ENCODE data around the gene DNAJC15. TPM values are rescaled to one million over a fixed set of nuclear protein-coding genes. Genes with fewer than 3 reads are reported as not detected.

DNAJC15 gene
- total RNA-seq, 1 experiment from 2014 or later, result 79.8 TPM

DNA sequence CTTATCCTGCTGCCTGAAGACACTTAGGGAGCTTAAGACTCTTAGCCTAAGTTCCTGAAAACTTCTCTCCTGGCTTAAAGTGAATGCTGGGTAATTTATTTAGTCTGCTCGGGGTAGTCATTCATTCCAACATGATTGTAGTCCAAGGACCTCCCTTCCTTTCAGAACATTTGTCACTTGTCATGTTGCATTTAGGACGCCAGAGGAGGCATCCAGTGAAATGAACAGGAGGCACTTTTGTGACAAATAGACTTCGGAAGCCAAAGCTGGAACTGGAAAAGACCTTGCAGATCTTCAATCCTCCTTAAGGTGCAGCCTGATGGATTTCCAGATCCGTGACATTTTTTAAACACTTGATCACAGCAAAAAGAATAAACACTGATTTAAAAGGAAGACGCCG, 95.1 kb downstream of the DNAJC15 start:
- Histone ChIP-seq H3K9ac (ENCODE audit: low read length) (no peak overlapping the region), H3K36me3 (ENCODE audit: insufficient read depth, low read length) (no peaks in the 10 kb centered on the region), H3K27ac (ENCODE audit: low read length) (no peak overlapping the region), H3K9me2 (replicated peaks; ENCODE audit: insufficient read depth, low read length) (0 out of 2 replicates have a peak, but pooled peaks cover 4% of the 10 kb centered on the region), H3K9me3 (ENCODE audit: low read length) (no peaks in the 10 kb centered on the region), H3K79me2 (ENCODE audit: low read length) (no peaks in the 10 kb centered on the region), H3K4me1 (ENCODE audit: low read length) (peaks cover 20% of the 10 kb centered on the region), H3K4me3 (ENCODE audit: low read length) (no peak overlapping the region), H2AFZ (ENCODE audit: low read length) (no peak overlapping the region), H3K4me2 (ENCODE audit: low read depth, low read length, poor library complexity, severe bottlenecking) (no peak overlapping the region), H3K27me3 (ENCODE audit: low read length) (no peaks in the 10 kb centered on the region), H4K20me1 (ENCODE audit: insufficient read depth, low read depth, low read length) (no peaks in the 10 kb centered on the region)
- DNase-seq, result no peak

- Histone ChIP-seq H3K4me2 (ENCODE audit: low read depth, low read length, poor library complexity, severe bottlenecking) (no peak overlapping the region), H3K36me3 (ENCODE audit: insufficient read depth, low read length) (no peaks in the 10 kb centered on the region), H2AFZ (ENCODE audit: low read length) (no peak overlapping the region), H4K20me1 (ENCODE audit: insufficient read depth, low read depth, low read length) (no peaks in the 10 kb centered on the region), H3K79me2 (ENCODE audit: low read length) (no peaks in the 10 kb centered on the region), H3K27ac (ENCODE audit: low read length) (no peak overlapping the region), H3K27me3 (ENCODE audit: low read length) (no peaks in the 10 kb centered on the region), H3K4me3 (ENCODE audit: low read length) (no peak overlapping the region), H3K9me2 (replicated peaks; ENCODE audit: insufficient read depth, low read length) (0 out of 2 replicates have a peak, but pooled peaks cover 4% of the 10 kb centered on the region), H3K4me1 (ENCODE audit: low read length) (peaks cover 13% of the 10 kb centered on the region), H3K9me3 (ENCODE audit: low read length) (no peaks in the 10 kb centered on the region), H3K9ac (ENCODE audit: low read length) (no peak overlapping the region)
- DNase-seq, result no peak
Measured at GRCh38 chr13:43119206-43119605, 95.8 kb downstream of the DNAJC15 start.

- Histone ChIP-seq H3K4me1 (ENCODE audit: low read length) (peaks cover 29% of the 10 kb centered on the region), H2AFZ (ENCODE audit: low read length) (no peak overlapping the region), H3K9me2 (replicated peaks; ENCODE audit: insufficient read depth, low read length) (no peaks in the 10 kb centered on the region), H3K9me3 (ENCODE audit: low read length) (no peaks in the 10 kb centered on the region), H3K4me3 (ENCODE audit: low read length) (no peak overlapping the region), H4K20me1 (ENCODE audit: insufficient read depth, low read depth, low read length) (no peaks in the 10 kb centered on the region), H3K4me2 (ENCODE audit: low read depth, low read length, poor library complexity, severe bottlenecking) (no peak overlapping the region), H3K27me3 (ENCODE audit: low read length) (no peaks in the 10 kb centered on the region), H3K9ac (ENCODE audit: low read length) (no peak overlapping the region), H3K36me3 (ENCODE audit: insufficient read depth, low read length) (no peaks in the 10 kb centered on the region), H3K79me2 (ENCODE audit: low read length) (no peaks in the 10 kb centered on the region), H3K27ac (ENCODE audit: low read length) (no peak overlapping the region)
- DNase-seq, result no peak
Measured at GRCh38 chr13:43122791-43123190, 99.4 kb downstream of the DNAJC15 start.

DNA sequence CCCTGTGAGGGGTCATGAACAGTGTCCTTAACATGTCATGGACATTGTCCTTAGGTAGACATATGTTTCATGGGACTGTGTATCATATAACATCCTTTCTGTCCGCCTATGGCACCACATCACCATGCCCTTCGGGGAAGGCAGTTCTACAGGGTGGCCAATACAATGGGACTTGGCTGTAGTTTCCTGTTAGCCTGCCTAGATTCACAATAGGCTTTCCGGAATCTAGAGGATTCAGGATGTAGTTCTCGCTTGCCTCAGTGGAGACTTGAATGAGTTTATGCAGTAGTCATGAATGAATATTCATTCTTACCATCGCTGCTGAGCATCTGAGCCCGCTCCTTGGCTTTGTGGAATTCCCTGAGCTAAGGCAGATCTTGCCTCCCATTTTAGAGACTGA, 100.5 kb downstream of the DNAJC15 start:
- Histone ChIP-seq H3K27me3 (ENCODE audit: low read length) (no peaks in the 10 kb centered on the region), H3K79me2 (ENCODE audit: low read length) (no peaks in the 10 kb centered on the region), H3K27ac (ENCODE audit: low read length) (no peak overlapping the region), H3K4me3 (ENCODE audit: low read length) (no peak overlapping the region), H3K4me2 (ENCODE audit: low read depth, low read length, poor library complexity, severe bottlenecking) (no peak overlapping the region), H3K4me1 (ENCODE audit: low read length) (peaks cover 39% of the 10 kb centered on the region), H4K20me1 (ENCODE audit: insufficient read depth, low read depth, low read length) (no peaks in the 10 kb centered on the region), H3K9me3 (ENCODE audit: low read length) (no peaks in the 10 kb centered on the region), H3K9me2 (replicated peaks; ENCODE audit: insufficient read depth, low read length) (no peaks in the 10 kb centered on the region), H2AFZ (ENCODE audit: low read length) (no peak overlapping the region), H3K9ac (ENCODE audit: low read length) (no peak overlapping the region), H3K36me3 (ENCODE audit: insufficient read depth, low read length) (no peaks in the 10 kb centered on the region)
- DNase-seq, result no peak

- H3K27me3 ChIP-seq (ENCODE audit: low read length), result no peaks in the 10 kb centered on the region
Measured at GRCh38 chr13:43124490-43124889, 101.1 kb downstream of the DNAJC15 start.

GRCh38 chr13:43126420-43126819, 103.0 kb downstream of the DNAJC15 start:
- Histone ChIP-seq H3K27me3 (ENCODE audit: low read length) (no peaks in the 10 kb centered on the region), H3K9me2 (replicated peaks; ENCODE audit: insufficient read depth, low read length) (no peaks in the 10 kb centered on the region), H4K20me1 (ENCODE audit: insufficient read depth, low read depth, low read length) (no peaks in the 10 kb centered on the region), H3K36me3 (ENCODE audit: insufficient read depth, low read length) (no peaks in the 10 kb centered on the region), H3K79me2 (ENCODE audit: low read length) (no peaks in the 10 kb centered on the region), H3K27ac (ENCODE audit: low read length) (peak overlapping the region; percentile 99), H3K9me3 (ENCODE audit: low read length) (no peaks in the 10 kb centered on the region), H3K9ac (ENCODE audit: low read length) (peak overlapping the region; percentile 80), H3K4me2 (ENCODE audit: low read depth, low read length, poor library complexity, severe bottlenecking) (peak overlapping the region; percentile 82), H3K4me1 (ENCODE audit: low read length) (peaks cover 65% of the 10 kb centered on the region), H2AFZ (ENCODE audit: low read length) (no peak overlapping the region), H3K4me3 (ENCODE audit: low read length) (peak overlapping the region; percentile 66)
- DNase-seq, result peak; percentile 88

More at GRCh38 chr13:43124490-43124889, 101.1 kb downstream of the DNAJC15 start:
- Histone ChIP-seq H4K20me1 (ENCODE audit: insufficient read depth, low read depth, low read length) (no peaks in the 10 kb centered on the region), H3K79me2 (ENCODE audit: low read length) (no peaks in the 10 kb centered on the region), H3K9me2 (replicated peaks; ENCODE audit: insufficient read depth, low read length) (no peaks in the 10 kb centered on the region), H2AFZ (ENCODE audit: low read length) (no peak overlapping the region), H3K9me3 (ENCODE audit: low read length) (no peaks in the 10 kb centered on the region), H3K4me2 (ENCODE audit: low read depth, low read length, poor library complexity, severe bottlenecking) (no peak overlapping the region), H3K4me1 (ENCODE audit: low read length) (peaks cover 46% of the 10 kb centered on the region), H3K36me3 (ENCODE audit: insufficient read depth, low read length) (no peaks in the 10 kb centered on the region), H3K9ac (ENCODE audit: low read length) (no peak overlapping the region), H3K27ac (ENCODE audit: low read length) (no peak overlapping the region), H3K4me3 (ENCODE audit: low read length) (no peak overlapping the region)
- DNase-seq, result no peak

- H3K27ac ChIP-seq (ENCODE audit: low read length), result peak overlapping the region; percentile 99
- no peaks in the 10 kb centered on the region for H3K9me3 ChIP-seq (ENCODE audit: low read length)
- no peaks in the 10 kb centered on the region for H3K79me2 ChIP-seq (ENCODE audit: low read length)
- no peaks in the 10 kb centered on the region for H3K36me3 ChIP-seq (ENCODE audit: insufficient read depth, low read length)
- H2AFZ ChIP-seq (ENCODE audit: low read length), result no peak overlapping the region
- peak overlapping the region; percentile 82 for H3K4me2 ChIP-seq (ENCODE audit: low read depth, low read length, poor library complexity, severe bottlenecking)
- peaks cover 67% of the 10 kb centered on the region for H3K4me1 ChIP-seq (ENCODE audit: low read length)
- no peaks in the 10 kb centered on the region for H4K20me1 ChIP-seq (ENCODE audit: insufficient read depth, low read depth, low read length)
- peak; percentile 69 for DNase-seq
- no peaks in the 10 kb centered on the region for H3K9me2 ChIP-seq (replicated peaks; ENCODE audit: insufficient read depth, low read length)
- peak overlapping the region; percentile 66 for H3K4me3 ChIP-seq (ENCODE audit: low read length)
- no peaks in the 10 kb centered on the region for H3K27me3 ChIP-seq (ENCODE audit: low read length)
- peak overlapping the region; percentile 80 for H3K9ac ChIP-seq (ENCODE audit: low read length)
Measured at GRCh38 chr13:43127103-43127798, 103.9 kb downstream of the DNAJC15 start.

GRCh38 chr13:43127827-43128226, 104.4 kb downstream of the DNAJC15 start:
- Histone ChIP-seq H3K4me1 (ENCODE audit: low read length) (peaks cover 70% of the 10 kb centered on the region), H3K27me3 (ENCODE audit: low read length) (no peaks in the 10 kb centered on the region), H2AFZ (ENCODE audit: low read length) (no peak overlapping the region), H3K9me3 (ENCODE audit: low read length) (no peaks in the 10 kb centered on the region), H3K27ac (ENCODE audit: low read length) (peak overlapping the region; percentile 99), H3K4me2 (ENCODE audit: low read depth, low read length, poor library complexity, severe bottlenecking) (peak overlapping the region; percentile 82), H3K79me2 (ENCODE audit: low read length) (no peaks in the 10 kb centered on the region), H3K9ac (ENCODE audit: low read length) (peak overlapping the region; percentile 80), H3K4me3 (ENCODE audit: low read length) (peak overlapping the region; percentile 66), H3K9me2 (replicated peaks; ENCODE audit: insufficient read depth, low read length) (no peaks in the 10 kb centered on the region), H4K20me1 (ENCODE audit: insufficient read depth, low read depth, low read length) (no peaks in the 10 kb centered on the region), H3K36me3 (ENCODE audit: insufficient read depth, low read length) (no peaks in the 10 kb centered on the region)
- peak; percentile 96 for DNase-seq

All from Karpas-422 (cell line).